Right cardiac atrium (tissue), 5 donors: ENCODE measurements around the gene ACACA. TPM values are rescaled to one million over a fixed set of nuclear protein-coding genes. Genes with fewer than 3 reads are reported as not detected.

Source experiments
- ATAC-seq, 2 donors: fragments of 200-7000 bp; cut with Tn5 transposase; one replicate each; pipeline versions ENCODE4 v1.8.0 to v1.9.1; 2020; ENCODE audit warnings: moderate library complexity in 2 of 2, mild to moderate bottlenecking in 1 of 2
- DNase-seq, 3 donors: peaks; one replicate each; pipeline ENCODE4 v3.0.0-alpha.2; 2020
- H3K27ac ChIP-seq: one replicate; pipeline ENCODE4 v1.5.1; 2013; ENCODE audit warnings: mild to moderate bottlenecking, low read length, control low read depth, moderate library complexity
- H3K27me3 ChIP-seq: one replicate; pipeline ENCODE4 v1.6.1; 2013; ENCODE audit not compliant: control insufficient read depth, insufficient read depth
- H3K4me1 ChIP-seq: one replicate; pipeline ENCODE4 v1.6.1; 2013; ENCODE audit warnings: low read length; ENCODE audit not compliant: control insufficient read depth, insufficient read depth
- H3K4me3 ChIP-seq: one replicate; pipeline ENCODE4 v1.5.1; 2013; ENCODE audit warnings: low read length, control low read depth
- H3K9me3 ChIP-seq: one replicate; pipeline ENCODE4 v1.6.1; 2013; ENCODE audit warnings: low read length; ENCODE audit not compliant: control insufficient read depth
- WGBS: extraction: QIAGEN DNeasy Blood & Tissue Kit; methylation state at CpG from one replicate; pipeline ENCODE4 v1.1.7; 2013; 5-methylcytosine and 5-hydroxymethylcytosine counted together
- intact Hi-C, 4 donors: fragments of 100-400 bp; cut with DNase I; formaldehyde crosslinking; loops; one replicate each; pipeline versions ENCODE4 v1.11.0 to v1.14.0; 2022 to 2023
- polyA plus RNA-seq: library from polyadenylated mRNA; stranded (reverse); fragments of 200-250 nt; gene quantifications from one replicate; pipeline ENCODE4 v1.2.3, GENCODE V29; 2013
- total RNA-seq, 4 donors: library from RNA; stranded (reverse); fragmentation: NEBNext Ultra II Directional; extraction: Animal tissue kit (Norgen Biotek cat#: 25700); gene quantifications; one replicate each; pipeline ENCODE4 v1.2.1, GENCODE V29; 2021
- donor health status: healthy with polysubstance abuse.
- donor health status: DM: no; HTN: yes; CAD: no.
- donor health status: DM: no; HTN: no; CAD: no.
- donor health status: DM: no; HTN: yes; CAD: no; lungs with severe emphysema.
- donor health status: DM: yes; HTN: yes; CAD: no.

ACACA gene
- total and polyA plus RNA-seq, 5 donors = 8.9 to 24.8 (median 20.5) TPM

- Histone ChIP-seq H3K27ac (no peak overlapping the region), H3K27me3 (no peaks in the 10 kb centered on the region), H3K9me3 (no peaks in the 10 kb centered on the region), H3K4me3 (no peak overlapping the region), H3K4me1 (no peaks in the 10 kb centered on the region)
- 97% methylated on average over 2 of the region's 2 CpGs for WGBS
- ATAC-seq (no peak), DNase-seq (no peak)
- intact Hi-C loops = no loop called here
Observed at GRCh38 chr17:37342589-37342988, 64.0 kb downstream of the ACACA start.

DNA sequence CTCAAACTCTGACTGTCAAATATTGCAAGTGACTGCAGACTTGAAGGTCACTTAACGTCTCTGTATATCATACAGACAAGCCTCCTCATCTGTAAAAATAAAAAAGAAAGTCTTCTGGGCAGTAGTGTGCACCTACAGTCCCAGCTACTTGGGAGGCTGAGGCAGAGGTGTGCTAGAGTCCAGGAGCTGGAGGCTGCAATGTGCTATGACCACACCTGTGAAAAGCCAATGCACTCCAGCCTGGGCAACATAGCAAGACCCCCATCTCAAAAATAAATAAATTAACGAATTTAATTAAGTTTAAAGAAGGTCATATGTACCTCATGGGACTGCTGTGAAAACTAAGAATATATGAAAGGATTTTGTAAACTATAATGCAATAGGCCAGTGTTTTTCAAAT lies 65.8 kb downstream of the ACACA start:
- H3K4me3 ChIP-seq = no peak overlapping the region
- intact Hi-C loops = no loop called here
- H3K27ac ChIP-seq = no peak overlapping the region
- ATAC-seq (no peak), DNase-seq (no peak)
- H3K9me3 ChIP-seq = no peaks in the 10 kb centered on the region
- no peaks in the 10 kb centered on the region for H3K4me1 ChIP-seq
- WGBS = 80% methylated on average over 2 of the region's 2 CpGs
- no peaks in the 10 kb centered on the region for H3K27me3 ChIP-seq

GRCh38 chr17:37339321-37339720 lies 67.3 kb downstream of the ACACA start:
- H3K27ac ChIP-seq = no peak overlapping the region
- intact Hi-C loops = no loop called here
- WGBS = 67% methylated on average over 3 of the region's 3 CpGs
- DNase-seq (no peak), ATAC-seq (no peak)
- H3K4me3 ChIP-seq = no peak overlapping the region
- H3K9me3 ChIP-seq = no peaks in the 10 kb centered on the region
- H3K4me1 ChIP-seq = no peaks in the 10 kb centered on the region
- no peaks in the 10 kb centered on the region for H3K27me3 ChIP-seq

GRCh38 chr17:37338847-37339246 lies 67.8 kb downstream of the ACACA start:
- WGBS = 88% methylated on average over 3 of the region's 3 CpGs
- intact Hi-C loops = no loop called here
- no peak for DNase-seq
- Histone ChIP-seq H3K9me3 (no peaks in the 10 kb centered on the region), H3K4me3 (no peak overlapping the region), H3K4me1 (no peaks in the 10 kb centered on the region), H3K27me3 (no peaks in the 10 kb centered on the region), H3K27ac (no peak overlapping the region)
- ATAC-seq = no peak

- H3K4me3 ChIP-seq = no peak overlapping the region
- H3K9me3 ChIP-seq = no peaks in the 10 kb centered on the region
- no peak for ATAC-seq
- no peak overlapping the region for H3K27ac ChIP-seq
- WGBS = 77% methylated on average over 5 of the region's 5 CpGs
- H3K4me1 ChIP-seq = no peaks in the 10 kb centered on the region
- H3K27me3 ChIP-seq = no peaks in the 10 kb centered on the region
- intact Hi-C loops = no loop called here
- no peak for DNase-seq
Observed at GRCh38 chr17:37327341-37328090, 79.1 kb downstream of the ACACA start.

GRCh38 chr17:37322826-37323561 lies 83.6 kb downstream of the ACACA start:
- WGBS = 92% methylated on average over 7 of the region's 7 CpGs
- H3K27ac ChIP-seq = no peak overlapping the region
- intact Hi-C loops = no loop called here
- no peaks in the 10 kb centered on the region for H3K4me1 ChIP-seq
- no peak for ATAC-seq
- no peaks in the 10 kb centered on the region for H3K27me3 ChIP-seq
- H3K9me3 ChIP-seq = no peaks in the 10 kb centered on the region
- no peak for DNase-seq
- no peak overlapping the region for H3K4me3 ChIP-seq

GRCh38 chr17:37322106-37322505 lies 84.5 kb downstream of the ACACA start:
- H3K4me3 ChIP-seq = no peak overlapping the region
- no peaks in the 10 kb centered on the region for H3K9me3 ChIP-seq
- no peaks in the 10 kb centered on the region for H3K27me3 ChIP-seq
- H3K4me1 ChIP-seq = no peaks in the 10 kb centered on the region
- intact Hi-C loops = no loop called here
- ATAC-seq (no peak), DNase-seq (no peak)
- H3K27ac ChIP-seq = no peak overlapping the region
- 95% methylated on average over 1 of the region's 1 CpG for WGBS

GRCh38 chr17:37318931-37319594 lies 87.6 kb downstream of the ACACA start:
- Histone ChIP-seq H3K27me3 (no peaks in the 10 kb centered on the region), H3K27ac (no peak overlapping the region), H3K9me3 (no peaks in the 10 kb centered on the region), H3K4me1 (no peaks in the 10 kb centered on the region), H3K4me3 (no peak overlapping the region)
- intact Hi-C loops = no loop called here
- 83% methylated on average over 3 of the region's 3 CpGs for WGBS
- ATAC-seq (no peak), DNase-seq (no peak)

- ATAC-seq (no peak), DNase-seq (no peak)
- Histone ChIP-seq H3K27me3 (no peaks in the 10 kb centered on the region), H3K4me3 (no peak overlapping the region), H3K4me1 (no peaks in the 10 kb centered on the region), H3K9me3 (no peaks in the 10 kb centered on the region), H3K27ac (no peak overlapping the region)
- intact Hi-C loops = no loop called here
Observed at GRCh38 chr17:37317867-37318266, 88.8 kb downstream of the ACACA start.

- no peaks in the 10 kb centered on the region for H3K27me3 ChIP-seq
- ATAC-seq (no peak), DNase-seq (no peak)
- no peak overlapping the region for H3K27ac ChIP-seq
- no peak overlapping the region for H3K4me3 ChIP-seq
- intact Hi-C loops = no loop called here
- no peaks in the 10 kb centered on the region for H3K4me1 ChIP-seq
- H3K9me3 ChIP-seq = no peaks in the 10 kb centered on the region
Observed at GRCh38 chr17:37315601-37316000, 91.0 kb downstream of the ACACA start.

GRCh38 chr17:37312137-37312923 lies 94.3 kb downstream of the ACACA start:
- Histone ChIP-seq H3K27me3 (no peaks in the 10 kb centered on the region), H3K4me1 (no peaks in the 10 kb centered on the region), H3K27ac (no peak overlapping the region), H3K4me3 (no peak overlapping the region), H3K9me3 (no peaks in the 10 kb centered on the region)
- 90% methylated on average over 3 of the region's 3 CpGs for WGBS
- no peak for ATAC-seq
- intact Hi-C loops = no loop called here
- no peak for DNase-seq
